Naive thymus-derived CD8-positive, alpha-beta T cell (primary cell): ENCODE results near the gene ANKRD65. TPM values are rescaled to one million over a fixed set of nuclear protein-coding genes. Genes with fewer than 3 reads are reported as not detected.

Source experiments
- ATAC-seq, 2 donors: fragments of 150-1000 bp; cut with Tn5 transposase in 1 of 2; sonication (Bioruptor Pico), chemical (Tn5 transposase) in 1 of 2; 1 replicate in 1 of 2; 2 replicates in 1 of 2; pipeline ENCODE4 v1.10.0; 2021; ENCODE audit warnings: mild to moderate bottlenecking in 2 of 2, moderate library complexity in 2 of 2
- POLR2A ChIA-PET: fragments of 350-600 bp; sonication (Branson Sonifier 250); formaldehyde crosslinking; loops from one replicate; lab custom pipeline; 2021; ENCODE audit warnings: antibody characterized with exemption; lab: Charles Lee
- DNase-seq, 10 donors: peaks; one replicate each; pipeline versions ENCODE4 v3.0.0 to v3.0.0-alpha.2; 2020 to 2022
- H3K27ac Mint-ChIP-seq, 10 donors: one replicate each; pipeline ENCODE4 v1.8.0; 2020 to 2022; ENCODE audit warnings: mild to moderate bottlenecking in 10 of 10, mixed read lengths in 10 of 10, moderate library complexity in 4 of 10, inconsistent platforms in 1 of 10
- H3K27me3 Mint-ChIP-seq, 5 donors: one replicate each; pipeline ENCODE4 v1.8.0; 2021 to 2022; ENCODE audit warnings: mixed read lengths in 5 of 5
- H3K36me3 Mint-ChIP-seq, 3 donors: one replicate each; pipeline ENCODE4 v1.8.0; 2020 to 2022; ENCODE audit warnings: mixed read lengths in 3 of 3, mild to moderate bottlenecking in 2 of 3, inconsistent platforms in 1 of 3
- H3K4me1 Mint-ChIP-seq, 4 donors: one replicate each; pipeline ENCODE4 v1.8.0; 2021 to 2022; ENCODE audit warnings: mixed read lengths in 4 of 4
- H3K4me3 Mint-ChIP-seq, 10 donors: one replicate each; pipeline ENCODE4 v1.8.0; 2020 to 2022; ENCODE audit warnings: mild to moderate bottlenecking in 10 of 10, mixed read lengths in 10 of 10, moderate library complexity in 6 of 10, inconsistent platforms in 1 of 10
- H3K9me3 Mint-ChIP-seq, 9 donors: one replicate each; pipeline ENCODE4 v1.8.0; 2020 to 2022; ENCODE audit warnings: mixed read lengths in 9 of 9, mild to moderate bottlenecking in 3 of 9, inconsistent platforms in 1 of 9, moderate library complexity in 1 of 9
- polyA plus RNA-seq, 3 donors: library from polyadenylated mRNA; unstranded; fragments of 300-500 nt; fragmentation: Illumina TruSeq; gene quantifications; one replicate each; pipeline ENCODE4 v1.2.3, GENCODE V29; 2021
- total RNA-seq, 8 experiments: library from RNA in 2 of 8; stranded (reverse) in 2 of 8; gene quantifications; one replicate each; pipeline ENCODE4 v1.2.3 and lab custom pipeline; 2021 to 2026

The ANKRD65 gene
- total and polyA plus RNA-seq, 5 experiments from 2014 or later: not detected

DNA sequence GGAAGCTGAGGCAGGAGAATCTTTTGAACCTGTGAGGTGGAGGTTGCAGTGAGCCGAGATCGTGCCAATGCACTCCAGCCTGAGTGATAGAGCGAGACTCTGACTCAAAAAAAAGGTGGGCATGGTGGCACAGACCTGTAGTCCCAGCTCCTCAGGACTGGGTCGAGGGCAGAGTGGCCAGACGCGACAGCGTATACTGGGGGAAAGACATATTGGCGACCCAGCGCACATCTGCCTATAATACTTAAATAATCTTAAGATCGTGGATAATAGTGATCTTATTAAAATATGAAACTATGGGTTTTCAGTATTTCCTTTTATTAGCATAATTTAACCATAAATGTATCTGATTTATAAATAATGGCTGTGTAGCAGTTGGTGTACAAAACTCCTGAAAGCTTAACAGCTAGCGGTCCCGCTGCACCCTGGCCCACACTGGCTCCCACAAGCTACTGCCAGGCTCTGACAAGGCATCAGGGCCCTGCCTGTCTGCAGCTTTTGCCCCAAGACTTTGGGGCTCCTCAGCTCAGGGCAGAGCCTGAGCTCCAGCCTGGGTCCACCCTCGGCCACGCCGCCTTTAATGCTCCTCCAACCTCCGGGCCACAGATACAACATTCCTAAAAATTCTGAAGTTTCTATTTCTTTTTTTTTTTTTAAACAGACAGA, 43.4 kb downstream of the ANKRD65 start:
- Mint-ChIP-seq H3K27me3 (no peaks in the 10 kb centered on the region), H3K9me3 (no peaks in the 10 kb centered on the region), H3K27ac (no peak overlapping the region), H3K4me3 (peak overlapping the region in 2 of 10 donors; percentile 14 to 22), H3K36me3 (no peaks in the 10 kb centered on the region), H3K4me1 (peaks cover 9 to 25% (median 13%) of the 10 kb centered on the region in 4 donors)
- POLR2A ChIA-PET: interaction anchor here (0.6 to 5.3 kb wide), 6 partner anchors 12 to 414 kb away, joined by 3 to 70 read pairs (median 4); partner anchors contain the start of genes CCNL2 and MRPL20
- ATAC-seq (no peak), DNase-seq (no peak)

DNA sequence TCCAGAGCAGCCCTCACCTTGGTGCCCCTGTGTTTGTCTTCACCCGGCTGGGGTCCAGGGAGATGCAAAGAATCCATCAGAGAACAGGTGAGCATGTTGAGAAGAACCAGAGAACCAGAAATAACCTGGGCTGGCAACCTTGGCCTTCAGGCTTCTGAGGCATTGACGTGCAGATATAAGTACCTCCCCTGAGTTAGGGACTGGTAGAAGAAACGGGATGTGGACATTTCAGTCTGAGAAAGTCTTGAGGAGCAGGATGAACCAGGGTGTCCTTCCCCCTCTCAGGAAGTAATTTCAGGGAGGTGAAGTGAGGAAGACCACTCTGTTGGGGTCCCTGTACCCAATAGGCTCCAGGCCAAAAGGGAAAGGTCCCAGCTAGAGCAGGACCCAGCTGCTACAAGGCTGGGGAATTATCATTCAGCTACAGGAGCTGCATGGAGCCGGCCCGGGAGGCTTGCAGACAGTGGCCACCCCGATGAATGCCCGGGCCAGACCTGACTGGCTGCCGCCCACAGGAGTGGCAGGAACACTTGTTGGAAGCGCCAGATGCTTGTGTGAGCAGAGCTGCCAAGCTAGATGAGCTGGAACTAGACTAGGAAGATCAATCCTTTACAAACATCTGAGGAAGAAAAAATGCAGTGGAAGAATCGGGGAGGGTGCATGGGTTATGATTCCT, 44.4 kb downstream of the ANKRD65 start:
- ATAC-seq (no peak), DNase-seq (no peak)
- Mint-ChIP-seq H3K4me1 (peaks cover 9 to 30% (median 15%) of the 10 kb centered on the region in 4 donors), H3K4me3 (peak overlapping the region in 7 of 10 donors; percentile 14 to 97 (median 48)), H3K36me3 (no peaks in the 10 kb centered on the region), H3K9me3 (no peaks in the 10 kb centered on the region), H3K27ac (peak overlapping the region in 9 of 10 donors; percentile 41 to 99 (median 84)), H3K27me3 (no peaks in the 10 kb centered on the region)
- POLR2A ChIA-PET: interaction anchor here (0.6 to 8.9 kb wide), 12 partner anchors 10 to 520 kb away, joined by 3 to 105 read pairs (median 6); partner anchors contain the start of genes CCNL2, ISG15, MIB2 and MRPL20

DNA sequence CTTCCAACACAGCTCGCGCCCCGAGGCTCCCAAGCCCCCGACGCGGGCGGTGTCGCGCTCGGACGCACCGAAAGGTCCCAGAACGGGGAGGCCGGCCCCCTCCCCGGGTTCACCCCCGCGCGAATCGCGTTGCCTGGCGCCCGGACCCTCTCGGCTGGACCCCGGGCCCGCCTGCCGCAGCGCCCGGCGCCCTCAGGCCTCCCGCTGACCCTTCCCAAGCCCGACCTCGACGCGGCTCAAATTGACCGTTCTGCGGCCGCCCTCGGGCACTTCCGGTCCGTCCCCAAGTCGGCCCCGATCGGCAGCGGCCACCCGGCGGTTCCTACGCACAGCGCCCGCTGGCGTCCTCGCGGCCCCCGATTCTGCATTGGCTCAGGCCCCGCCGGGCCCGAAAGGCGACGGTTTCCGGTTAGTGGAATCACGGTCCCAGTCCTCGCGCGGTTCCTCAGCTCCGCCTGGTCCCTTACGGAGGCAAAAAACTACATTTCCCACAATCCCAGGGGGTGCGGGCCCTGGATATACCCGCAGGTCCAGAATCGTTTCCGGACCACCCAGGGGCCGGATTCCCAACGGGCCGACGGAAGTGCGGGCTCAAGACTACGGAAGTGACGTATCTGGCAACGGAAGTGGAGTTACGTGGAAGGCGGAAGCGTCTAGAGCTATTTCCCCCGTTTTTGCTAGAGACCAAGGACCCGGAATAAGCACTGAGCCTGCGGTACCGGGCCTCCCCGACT, 46.0 kb downstream of the ANKRD65 start, which contains the start of gene AURKAIP1:
TSS of gene AURKAIP1 (minus strand) at position 279 of the 734 bp plus-strand sequence. CDS start 451 bp downstream, outside the sequence.
- H3K4me3 Mint-ChIP-seq: peak within 1 kb of the TSS; percentile 87 to 97 (median 93)
- POLR2A ChIA-PET: interaction anchor here (0.6 to 8.9 kb wide), 22 partner anchors 12 to 845 kb away, joined by 3 to 105 read pairs (median 5); partner anchors contain the start of genes C1orf159, CCNL2, DVL1 and ISG15
- DNase-seq: peak; percentile 83 to 99 (median 96)
- no peaks in the 10 kb centered on the region for H3K9me3 Mint-ChIP-seq
- no peaks in the 10 kb centered on the region for H3K36me3 Mint-ChIP-seq
- H3K27ac Mint-ChIP-seq: peak within 1 kb of the TSS; percentile 91 to 99 (median 97)
- no peaks in the 10 kb centered on the region for H3K27me3 Mint-ChIP-seq
- peaks cover 9 to 42% (median 24%) of the 10 kb centered on the region in 4 donors for H3K4me1 Mint-ChIP-seq
- peak; percentile 64 to 77 for ATAC-seq

DNA sequence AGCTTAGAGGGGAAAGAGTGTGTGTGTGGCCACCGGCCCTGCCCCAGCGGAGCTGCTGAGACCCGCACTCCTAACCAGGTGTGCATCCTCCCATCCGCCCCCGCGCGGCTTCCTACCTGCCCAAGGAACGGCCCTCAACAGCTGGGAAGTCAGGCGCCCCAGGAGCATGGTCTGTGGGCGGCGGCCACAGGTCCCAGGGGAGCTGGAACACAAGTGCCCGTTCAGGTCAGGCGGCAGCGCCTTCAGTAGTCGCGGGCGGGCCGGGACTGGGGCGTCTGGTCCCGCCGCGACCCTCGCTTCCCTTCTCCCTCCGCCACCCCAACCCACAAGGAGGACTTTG, 46.5 kb downstream of the ANKRD65 start:
- H3K27ac Mint-ChIP-seq: peak overlapping the region in 9 of 10 donors; percentile 31 to 99 (median 92)
- ATAC-seq: no peak
- no peaks in the 10 kb centered on the region for H3K9me3 Mint-ChIP-seq
- peak overlapping the region; percentile 62 to 96 (median 88) for H3K4me3 Mint-ChIP-seq
- H3K36me3 Mint-ChIP-seq: no peaks in the 10 kb centered on the region
- POLR2A ChIA-PET: interaction anchor here (0.6 to 8.9 kb wide), 16 partner anchors 12 to 306 kb away, joined by 3 to 105 read pairs (median 5); partner anchors contain the start of genes CCNL2, DVL1, MIB2 and MRPL20
- no peaks in the 10 kb centered on the region for H3K27me3 Mint-ChIP-seq
- DNase-seq: no peak
- peaks cover 9 to 44% (median 24%) of the 10 kb centered on the region in 4 donors for H3K4me1 Mint-ChIP-seq

DNA sequence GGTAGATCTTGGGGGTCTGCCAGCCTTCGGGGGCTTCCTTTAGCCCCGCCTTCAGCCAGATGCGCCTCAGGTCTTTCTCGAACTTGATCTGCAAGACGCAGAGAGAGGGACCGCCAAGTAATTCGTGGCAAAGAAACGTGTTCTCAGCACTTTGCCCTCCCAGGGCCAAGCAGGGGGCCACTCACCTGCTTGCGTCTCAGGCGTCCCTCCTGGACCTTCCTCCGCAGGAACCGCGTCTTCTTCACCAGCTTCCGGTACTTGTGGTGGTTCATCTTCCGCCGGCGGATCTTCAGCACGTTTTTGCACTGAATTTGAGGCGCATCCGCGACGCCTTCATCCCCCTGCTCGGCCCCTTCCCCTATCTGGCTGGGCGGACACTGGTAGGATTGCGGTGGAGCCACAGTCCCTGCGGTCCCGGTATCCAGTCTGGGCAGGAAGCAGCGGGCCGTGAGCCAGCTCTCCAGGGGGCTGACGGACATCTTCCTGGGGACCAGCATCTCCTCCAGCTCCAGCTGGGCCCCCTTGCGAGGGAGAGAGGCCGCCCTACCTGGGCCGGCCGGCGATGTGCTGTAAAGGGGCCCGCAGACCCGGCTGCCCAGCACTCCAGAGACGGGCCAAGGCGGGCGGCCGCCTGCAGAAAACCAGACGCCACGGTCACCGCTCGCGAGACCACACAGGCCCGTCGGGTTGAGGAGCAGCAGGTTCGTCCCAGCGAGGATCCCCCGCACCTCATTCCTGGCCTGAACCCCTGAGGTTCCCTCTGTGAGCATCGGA, 47.1 kb downstream of the ANKRD65 start:
- Mint-ChIP-seq H3K9me3 (no peaks in the 10 kb centered on the region), H3K27ac (peak overlapping the region in 9 of 10 donors; percentile 19 to 99 (median 92)), H3K4me1 (peaks cover 9 to 48% (median 24%) of the 10 kb centered on the region in 4 donors), H3K36me3 (no peaks in the 10 kb centered on the region), H3K4me3 (peak overlapping the region; percentile 62 to 96 (median 88)), H3K27me3 (no peaks in the 10 kb centered on the region)
- POLR2A ChIA-PET: interaction anchor here (0.6 to 8.9 kb wide), 11 partner anchors 12 to 241 kb away, joined by 3 to 105 read pairs (median 8); partner anchors contain the start of genes CCNL2, DVL1, MIB2 and MRPL20
- DNase-seq: no peak
- ATAC-seq: no peak

DNA sequence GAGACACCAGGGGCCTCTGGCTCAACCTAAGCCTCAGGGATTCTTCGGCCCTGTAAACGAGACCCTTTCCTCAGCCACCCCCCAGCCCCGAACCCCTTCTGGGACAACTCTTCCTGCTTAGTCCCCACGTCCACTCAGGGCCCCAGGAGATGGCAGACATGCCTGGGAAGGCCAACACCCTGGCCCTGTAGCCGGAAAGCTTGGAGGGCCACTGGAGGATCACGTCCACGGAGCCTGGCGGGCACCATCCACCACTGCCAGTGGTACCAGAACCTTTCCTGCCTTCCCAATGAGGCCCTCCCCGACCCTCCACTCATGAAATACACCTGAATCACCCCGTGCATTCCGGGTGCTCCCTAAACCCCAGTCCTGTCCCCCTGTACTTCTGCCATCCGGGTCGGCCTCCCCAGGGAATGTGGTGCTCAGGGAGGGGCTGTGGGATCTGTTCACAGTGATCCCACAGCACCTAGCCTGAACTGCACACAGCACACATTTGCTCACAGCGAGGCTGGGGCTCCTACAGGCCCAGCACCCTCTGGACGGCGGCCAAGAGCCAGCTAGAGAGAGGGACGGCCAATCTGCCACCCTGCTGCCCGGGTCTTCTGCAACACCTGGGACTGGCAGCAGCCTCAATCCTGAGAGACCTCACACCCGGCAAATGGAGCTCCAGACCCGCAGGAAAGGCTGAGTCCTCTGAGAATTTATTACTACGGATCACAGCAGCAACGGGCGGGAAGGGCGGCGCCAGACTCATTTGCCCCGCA, 47.8 kb downstream of the ANKRD65 start:
- no peaks in the 10 kb centered on the region for H3K9me3 Mint-ChIP-seq
- no peak for DNase-seq
- peaks cover 9 to 48% (median 24%) of the 10 kb centered on the region in 4 donors for H3K4me1 Mint-ChIP-seq
- no peaks in the 10 kb centered on the region for H3K27me3 Mint-ChIP-seq
- H3K36me3 Mint-ChIP-seq: no peaks in the 10 kb centered on the region
- POLR2A ChIA-PET: interaction anchor here (0.9 to 8.9 kb wide), 6 partner anchors 19 to 242 kb away, joined by 3 to 105 read pairs (median 18); partner anchors contain the start of genes CCNL2, DVL1, MIB2 and MRPL20
- H3K4me3 Mint-ChIP-seq: peak overlapping the region in 9 of 10 donors; percentile 32 to 93 (median 82)
- no peak for ATAC-seq
- H3K27ac Mint-ChIP-seq: peak overlapping the region in 9 of 10 donors; percentile 25 to 94 (median 85)

DNA sequence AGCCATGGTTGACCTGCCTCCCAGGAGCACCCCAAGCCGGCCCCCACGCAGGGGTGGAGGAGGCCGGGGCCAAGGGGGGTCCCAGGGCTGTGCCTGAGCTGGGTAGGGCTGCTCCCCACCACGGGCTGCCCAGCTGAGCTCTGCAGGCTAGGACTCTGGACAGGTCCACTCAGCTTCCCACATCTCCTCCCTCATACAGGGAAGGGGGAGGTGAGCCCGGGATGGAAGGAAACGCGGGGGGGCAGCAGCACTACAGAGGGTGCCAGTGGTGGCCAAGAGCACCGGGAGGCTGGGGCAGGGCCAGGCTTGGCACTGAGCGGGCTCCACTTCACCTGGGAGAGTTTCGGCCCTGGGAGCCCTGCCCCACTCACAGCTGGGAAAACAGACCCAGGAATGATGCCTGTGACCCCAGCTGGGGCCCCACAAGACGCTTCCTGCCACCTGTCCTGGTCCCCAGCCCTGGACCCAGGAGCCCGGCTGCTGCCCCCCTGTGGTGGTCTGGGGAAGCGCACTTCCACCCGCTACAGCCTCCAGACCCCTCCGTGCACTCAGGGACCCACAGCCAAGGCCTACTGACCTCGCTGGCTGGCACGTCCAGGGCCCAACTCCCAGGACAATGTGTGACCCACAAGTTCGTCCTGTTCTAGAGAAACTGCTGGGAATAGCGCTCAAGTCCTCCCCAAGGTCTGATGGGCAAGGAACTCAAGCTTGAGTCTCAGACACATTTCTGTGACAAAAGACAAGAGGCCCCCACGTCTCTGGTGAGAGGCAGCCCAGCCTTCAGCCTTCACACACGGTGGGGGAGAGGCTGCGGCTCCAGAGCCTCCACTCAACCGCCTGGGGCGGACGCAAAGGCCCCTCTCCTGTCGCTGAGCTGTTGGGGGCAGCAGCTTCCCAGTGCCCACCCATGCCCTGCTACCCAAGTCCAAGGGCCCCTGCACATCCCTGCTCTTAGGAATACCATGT, 49.0 kb downstream of the ANKRD65 start:
- Mint-ChIP-seq H3K27ac (peak overlapping the region; percentile 29 to 96 (median 90)), H3K9me3 (no peaks in the 10 kb centered on the region), H3K36me3 (no peaks in the 10 kb centered on the region), H3K4me3 (peak overlapping the region; percentile 46 to 88 (median 64)), H3K27me3 (no peaks in the 10 kb centered on the region), H3K4me1 (peaks cover 9 to 48% (median 24%) of the 10 kb centered on the region in 4 donors)
- POLR2A ChIA-PET: interaction anchor here (0.6 to 8.9 kb wide), 12 partner anchors 13 to 332 kb away, joined by 3 to 105 read pairs (median 6); partner anchors contain the start of genes CCNL2, DVL1, MIB2 and MRPL20
- peak; percentile 62 to 86 (median 78) for DNase-seq
- ATAC-seq: peak; percentile 30 to 35

DNA sequence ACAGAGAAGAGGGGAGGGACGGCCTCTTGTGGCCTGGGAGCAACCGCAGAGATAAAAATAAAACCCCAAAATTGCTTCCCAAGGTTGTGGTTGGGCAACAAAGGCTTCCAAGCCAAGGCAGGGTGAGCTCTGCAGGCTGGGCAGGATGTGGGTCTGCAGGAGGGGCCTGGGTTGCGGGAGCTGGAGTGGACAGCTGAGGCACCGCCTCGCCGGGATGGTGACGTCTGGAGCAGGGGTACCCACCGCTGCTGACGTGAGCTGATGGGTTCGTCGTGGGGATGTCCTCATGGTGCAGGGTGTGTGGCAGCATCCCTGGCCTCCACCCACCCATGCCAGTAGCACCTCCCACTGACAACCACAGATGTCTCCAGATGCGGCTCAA, 49.7 kb downstream of the ANKRD65 start:
- Mint-ChIP-seq H3K27ac (peak overlapping the region in 8 of 10 donors; percentile 72 to 96 (median 90)), H3K36me3 (no peaks in the 10 kb centered on the region), H3K4me3 (peak overlapping the region in 9 of 10 donors; percentile 10 to 85 (median 63)), H3K27me3 (no peaks in the 10 kb centered on the region), H3K4me1 (peaks cover 9 to 44% (median 24%) of the 10 kb centered on the region in 4 donors), H3K9me3 (no peaks in the 10 kb centered on the region)
- ATAC-seq: peak; percentile 57 to 79
- POLR2A ChIA-PET: interaction anchor here (0.7 to 8.9 kb wide), 10 partner anchors 12 to 332 kb away, joined by 3 to 105 read pairs (median 8); partner anchors contain the start of genes CCNL2, DVL1, MRPL20 and MXRA8
- peak in 9 of 10 donors; percentile 63 to 96 (median 91) for DNase-seq

DNA sequence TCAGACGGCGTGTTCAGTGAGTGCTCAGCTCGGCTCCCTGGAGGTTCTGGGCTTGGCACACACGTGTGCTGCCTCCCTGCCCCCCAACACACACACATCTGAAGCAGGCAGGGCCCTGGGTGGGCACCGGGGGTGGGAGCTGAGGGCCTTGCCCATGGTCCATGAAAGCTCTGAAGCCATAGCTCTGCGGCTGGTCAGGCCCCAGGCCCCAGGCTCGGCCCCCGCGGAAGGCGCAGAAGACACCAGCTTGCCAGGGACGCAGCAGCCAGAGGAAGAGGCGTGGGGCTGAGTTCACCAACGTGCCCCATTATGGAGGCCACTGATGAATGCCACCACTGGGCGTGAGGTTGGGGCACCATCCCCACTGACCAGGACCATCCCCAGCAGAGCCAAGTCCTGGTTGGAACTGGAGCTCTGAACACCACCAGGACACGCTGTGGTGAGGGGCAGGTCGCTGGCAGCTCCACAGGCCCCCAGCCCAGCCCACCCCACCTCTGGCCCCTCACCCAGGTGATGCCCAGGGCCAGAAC, 50.2 kb downstream of the ANKRD65 start:
- Mint-ChIP-seq H3K4me3 (peak overlapping the region in 6 of 10 donors; percentile 18 to 85 (median 64)), H3K9me3 (no peaks in the 10 kb centered on the region), H3K27ac (peak overlapping the region in 8 of 10 donors; percentile 72 to 96 (median 90)), H3K27me3 (no peaks in the 10 kb centered on the region), H3K36me3 (no peaks in the 10 kb centered on the region), H3K4me1 (peaks cover 9 to 41% (median 24%) of the 10 kb centered on the region in 4 donors)
- DNase-seq (peak in 1 of 10 donors; percentile 42), ATAC-seq (no peak)
- POLR2A ChIA-PET: interaction anchor here (0.6 to 8.9 kb wide), 10 partner anchors 11 to 331 kb away, joined by 3 to 105 read pairs (median 8); partner anchors contain the start of genes CCNL2, DVL1, MRPL20 and MXRA8
